HPDE6-E6E7 (cell line): ENCODE data around the gene TMEM168.

Source experiments
- DNase-seq: peaks from one replicate; pipeline ENCODE4 v3.0.0; 2011; ENCODE audit warnings: missing footprints; ENCODE audit errors: extremely low spot score

Gene TMEM168

GRCh38 chr7:112715525-112715924 lies 74.7 kb downstream of the TMEM168 start:
- DNase-seq, result no peak

GRCh38 chr7:112714917-112715316 lies 75.3 kb downstream of the TMEM168 start:
- DNase-seq, result no peak
